Rectal smooth muscle tissue (tissue), 1 donor: ENCODE data around the gene SEMA4A.
"Not testable (repeated sequence)": the region's sequence is repeated elsewhere in the genome, so short reads cannot be mapped to it uniquely, and the experiment has no call there.

Source experiments
- H3K27ac ChIP-seq: one replicate; pipeline ENCODE4 v1.7.0; 2013; ENCODE audit warnings: low read depth, low read length, inconsistent platforms
- H3K27me3 ChIP-seq: one replicate; pipeline ENCODE4 v1.7.0; 2013; ENCODE audit warnings: low read length; ENCODE audit not compliant: control insufficient read depth, insufficient read depth
- H3K36me3 ChIP-seq: one replicate; pipeline ENCODE4 v1.7.0; 2013; ENCODE audit warnings: low read length; ENCODE audit not compliant: control insufficient read depth, insufficient read depth
- H3K4me1 ChIP-seq: one replicate; pipeline ENCODE4 v1.7.0; 2013; ENCODE audit warnings: low read length; ENCODE audit not compliant: control insufficient read depth, insufficient read depth
- H3K4me3 ChIP-seq: one replicate; pipeline ENCODE4 v1.7.0; 2013; ENCODE audit warnings: low read length
- H3K9ac ChIP-seq: one replicate; pipeline ENCODE4 v1.7.0; 2013; ENCODE audit warnings: low read length

The SEMA4A gene

GRCh38 chr1:156114101-156114918, 39.1 kb upstream of the SEMA4A start, which contains the start of gene LMNA:
TSS of gene LMNA (plus strand) at chr1:156114711. CDS start at chr1:156114919, 208 bp downstream.
- peaks cover 3% of the 10 kb centered on the region for H3K36me3 ChIP-seq

GRCh38 chr1:156114919-156115513, 38.4 kb upstream of the SEMA4A start:
- Histone ChIP-seq H3K9ac (peak overlapping the region; percentile 99), H3K27ac (peak overlapping the region; percentile 100), H3K4me1 (peaks cover 26% of the 10 kb centered on the region), H3K36me3 (peaks cover 3% of the 10 kb centered on the region), H3K27me3 (peaks cover 2% of the 10 kb centered on the region), H3K4me3 (peak overlapping the region; percentile 100)

More at GRCh38 chr1:156114101-156114918, 39.1 kb upstream of the SEMA4A start, which contains the start of gene LMNA:
- H3K4me1 ChIP-seq, result peaks cover 20% of the 10 kb centered on the region
- H3K9ac ChIP-seq, result peak within 1 kb of the TSS; percentile 99
- H3K27ac ChIP-seq, result peak within 1 kb of the TSS; percentile 100
- peak within 1 kb of the TSS; percentile 100 for H3K4me3 ChIP-seq
- peaks cover 2% of the 10 kb centered on the region for H3K27me3 ChIP-seq

GRCh38 chr1:156115514-156116374, 37.6 kb upstream of the SEMA4A start:
- peaks cover 34% of the 10 kb centered on the region for H3K4me1 ChIP-seq
- H3K9ac ChIP-seq, result peak overlapping the region; percentile 99
- peaks cover 3% of the 10 kb centered on the region for H3K36me3 ChIP-seq
- peak overlapping the region; percentile 100 for H3K27ac ChIP-seq
- peak overlapping the region; percentile 100 for H3K4me3 ChIP-seq
- H3K27me3 ChIP-seq, result peaks cover 2% of the 10 kb centered on the region

- H3K9ac ChIP-seq, H3K27me3 ChIP-seq, H3K36me3 ChIP-seq: not testable (repeated sequence)
- H3K27ac ChIP-seq, result peak overlapping the region; percentile 100
- peak overlapping the region; percentile 100 for H3K4me3 ChIP-seq
- peaks cover 42% of the 10 kb centered on the region for H3K4me1 ChIP-seq
Measured at GRCh38 chr1:156116731-156117130, 36.7 kb upstream of the SEMA4A start.

GRCh38 chr1:156117414-156118176, 35.8 kb upstream of the SEMA4A start:
- peaks cover 2% of the 10 kb centered on the region for H3K27me3 ChIP-seq
- H3K4me1 ChIP-seq, result peaks cover 51% of the 10 kb centered on the region
- H3K27ac ChIP-seq, result peak overlapping the region; percentile 79
- peak overlapping the region; percentile 59 for H3K4me3 ChIP-seq
- H3K9ac ChIP-seq, result peak overlapping the region; percentile 64
- peaks cover 3% of the 10 kb centered on the region for H3K36me3 ChIP-seq

- Histone ChIP-seq H3K9ac (peak overlapping the region; percentile 64), H3K4me3 (peak overlapping the region; percentile 59), H3K36me3 (peaks cover 3% of the 10 kb centered on the region), H3K27me3 (peaks cover 2% of the 10 kb centered on the region), H3K4me1 (peaks cover 58% of the 10 kb centered on the region), H3K27ac (peak overlapping the region; percentile 79)
Measured at GRCh38 chr1:156118177-156118868, 35.1 kb upstream of the SEMA4A start.

- H3K27me3 ChIP-seq, result peaks cover 2% of the 10 kb centered on the region
- H3K4me3 ChIP-seq, result peak overlapping the region; percentile 51
- H3K27ac ChIP-seq, result peak overlapping the region; percentile 73
- H3K9ac ChIP-seq, result peak overlapping the region; percentile 37
- peaks cover 54% of the 10 kb centered on the region for H3K4me1 ChIP-seq
- H3K36me3 ChIP-seq, result peaks cover 3% of the 10 kb centered on the region
Measured at GRCh38 chr1:156119503-156120209, 33.7 kb upstream of the SEMA4A start.

- H3K9ac ChIP-seq, result no peak overlapping the region
- H3K27ac ChIP-seq, result peak overlapping the region; percentile 73
- H3K27me3 ChIP-seq, result no peaks in the 10 kb centered on the region
- peak overlapping the region; percentile 51 for H3K4me3 ChIP-seq
- peaks cover 59% of the 10 kb centered on the region for H3K4me1 ChIP-seq
- no peaks in the 10 kb centered on the region for H3K36me3 ChIP-seq
Measured at GRCh38 chr1:156120318-156120717, 33.1 kb upstream of the SEMA4A start.

GRCh38 chr1:156121005-156121404, 32.4 kb upstream of the SEMA4A start:
- not testable (repeated sequence) for H3K27me3 ChIP-seq, H3K36me3 ChIP-seq, H3K9ac ChIP-seq
- Histone ChIP-seq H3K4me3 (peak overlapping the region; percentile 22), H3K27ac (peak overlapping the region; percentile 98), H3K4me1 (peaks cover 61% of the 10 kb centered on the region)

GRCh38 chr1:156121457-156121856, 31.9 kb upstream of the SEMA4A start:
- peak overlapping the region; percentile 22 for H3K4me3 ChIP-seq
- no peaks in the 10 kb centered on the region for H3K36me3 ChIP-seq
- peaks cover 65% of the 10 kb centered on the region for H3K4me1 ChIP-seq
- H3K27ac ChIP-seq, result peak overlapping the region; percentile 98
- H3K9ac ChIP-seq, result no peak overlapping the region
- H3K27me3 ChIP-seq, result no peaks in the 10 kb centered on the region

GRCh38 chr1:156122086-156122485, 31.3 kb upstream of the SEMA4A start:
- Histone ChIP-seq H3K27ac (peak overlapping the region; percentile 98), H3K4me1 (peaks cover 72% of the 10 kb centered on the region), H3K36me3 (no peaks in the 10 kb centered on the region), H3K27me3 (no peaks in the 10 kb centered on the region), H3K4me3 (peak overlapping the region; percentile 70), H3K9ac (peak overlapping the region; percentile 10)
